WI38 (cell line): ENCODE measurements around the gene DIP2C.
"Not testable (repeated sequence)": the region's sequence is repeated elsewhere in the genome, so short reads cannot be mapped to it uniquely, and the experiment has no call there.

ENCODE experiments used
- H3K4me3 ChIP-seq: 2 replicates; pipeline ENCODE4 v1.5.1; 2011; ENCODE audit warnings: low read depth, mild to moderate bottlenecking, control low read depth, low read length
- CTCF ChIP-seq: IDR thresholded peaks from 2 replicates; pipeline ENCODE4 v1.5.1; 2012; ENCODE audit warnings: low read depth, mild to moderate bottlenecking, control low read depth, low read length

The DIP2C gene

GRCh38 chr10:656883-657282 is 32.6 kb downstream of the DIP2C start:
- H3K4me3 ChIP-seq = no peak overlapping the region
- TF ChIP-seq CTCF = no peak

- no peak overlapping the region for H3K4me3 ChIP-seq
- TF ChIP-seq CTCF = no peak
These were observed 34.3 kb downstream of the DIP2C start for GRCh38 chr10:655184-655583.

GRCh38 chr10:654647-654996 is 34.8 kb downstream of the DIP2C start:
- no peak for TF ChIP-seq CTCF

GRCh38 chr10:653991-654646 is 35.3 kb downstream of the DIP2C start:
- TF ChIP-seq CTCF = no peak
- H3K4me3 ChIP-seq = no peak overlapping the region

More at GRCh38 chr10:654647-654996, 34.8 kb downstream of the DIP2C start:
- no peak overlapping the region for H3K4me3 ChIP-seq

- not testable (repeated sequence) for H3K4me3 ChIP-seq
These were observed 36.5 kb downstream of the DIP2C start for GRCh38 chr10:652832-653459.

GRCh38 chr10:652233-652632 is 37.2 kb downstream of the DIP2C start:
- H3K4me3 ChIP-seq = no peak overlapping the region
- TF ChIP-seq CTCF = no peak

GRCh38 chr10:651692-652091 is 37.8 kb downstream of the DIP2C start:
- no peak overlapping the region for H3K4me3 ChIP-seq
- TF ChIP-seq CTCF = no peak
